Liver (tissue), 9 donors: ENCODE results near the gene OR1J1. TPM values are rescaled to one million over a fixed set of nuclear protein-coding genes. Genes with fewer than 3 reads are reported as not detected.
A peak's percentile ranks its signal among the peaks of the same experiment; 100 is the strongest.

ENCODE experiments used
- DNase-seq: peaks from one replicate; pipeline ENCODE4 v3.0.0-alpha.2; 2017; ENCODE audit warnings: low spot score
- H3K27ac ChIP-seq, 2 donors: one replicate each; pipeline ENCODE4 v1.7.0; 2013; ENCODE audit warnings: inconsistent platforms in 2 of 2, low read length in 2 of 2, control low read depth in 1 of 2, low read depth in 1 of 2, mild to moderate bottlenecking in 1 of 2
- H3K27me3 ChIP-seq, 4 donors: one replicate each; pipeline versions ENCODE4 v1.6.1 to v1.7.0; 2013; ENCODE audit warnings: low read length in 3 of 4, inconsistent platforms in 1 of 4, mild to moderate bottlenecking in 1 of 4, moderate library complexity in 1 of 4; ENCODE audit not compliant: control insufficient read depth in 4 of 4, insufficient read depth in 4 of 4
- H3K36me3 ChIP-seq, 4 donors: one replicate each; pipeline versions ENCODE4 v1.6.1 to v1.7.0; 2013; ENCODE audit warnings: low read length in 3 of 4, mild to moderate bottlenecking in 3 of 4, low read depth in 1 of 4, moderate library complexity in 1 of 4; ENCODE audit not compliant: control insufficient read depth in 4 of 4, insufficient read depth in 3 of 4
- H3K4me1 ChIP-seq, 4 donors: one replicate each; pipeline versions ENCODE4 v1.6.1 to v1.7.0; 2013; ENCODE audit warnings: low read length in 3 of 4, mild to moderate bottlenecking in 3 of 4, moderate library complexity in 1 of 4; ENCODE audit not compliant: control insufficient read depth in 4 of 4, insufficient read depth in 4 of 4
- H3K4me3 ChIP-seq, 3 donors: one replicate each; pipeline versions ENCODE4 v1.6.1 to v1.7.0; 2013; ENCODE audit warnings: low read length in 3 of 3, control low read depth in 1 of 3, low read depth in 1 of 3, mild to moderate bottlenecking in 1 of 3
- H3K9ac ChIP-seq, 2 donors: one replicate each; pipeline ENCODE4 v1.7.0; 2013; ENCODE audit warnings: low read length in 2 of 2, mild to moderate bottlenecking in 2 of 2, moderate library complexity in 2 of 2, control low read depth in 1 of 2, low read depth in 1 of 2
- H3K9me3 ChIP-seq, 4 donors: one replicate each; pipeline versions ENCODE4 v1.6.1 to v1.7.0; 2013; ENCODE audit warnings: low read length in 3 of 4; ENCODE audit not compliant: control insufficient read depth in 4 of 4
- EGR1 ChIP-seq, 2 donors: IDR thresholded peaks; 2 replicates each; pipeline ENCODE4 v1.6.1; 2016 to 2018; ENCODE audit warnings: antibody characterized with exemption in 2 of 2, low read depth in 2 of 2
- FOXA1 ChIP-seq: IDR thresholded peaks from 2 replicates; pipeline ENCODE4 v1.6.1; 2016; ENCODE audit warnings: antibody characterized with exemption
- FOXA2 ChIP-seq: IDR thresholded peaks from 2 replicates; pipeline ENCODE4 v1.6.1; 2016; ENCODE audit warnings: antibody characterized with exemption
- GABPA ChIP-seq, 2 donors: IDR thresholded peaks in 1 of 2; conservative IDR thresholded peaks in 1 of 2; 2 replicates each; pipeline ENCODE4 v1.6.1; 2016; ENCODE audit warnings: antibody characterized with exemption in 2 of 2, mild to moderate bottlenecking in 1 of 2, moderate library complexity in 1 of 2
- HNF4A ChIP-seq, 2 donors: conservative IDR thresholded peaks; 2 replicates each; pipeline ENCODE4 v1.6.1; 2016; ENCODE audit warnings: antibody characterized with exemption in 2 of 2, mild to moderate bottlenecking in 2 of 2
- HNF4G ChIP-seq: IDR thresholded peaks from 2 replicates; pipeline ENCODE4 v1.6.1; 2016; ENCODE audit warnings: antibody characterized with exemption
- RAD21 ChIP-seq, 2 donors: IDR thresholded peaks; 2 replicates each; pipeline ENCODE4 v1.6.1; 2016; ENCODE audit warnings: antibody characterized with exemption in 2 of 2, mild to moderate bottlenecking in 2 of 2
- SP1 ChIP-seq: IDR thresholded peaks from 2 replicates; pipeline ENCODE4 v1.6.1; 2018; ENCODE audit warnings: antibody characterized with exemption, mild to moderate bottlenecking
- TAF1 ChIP-seq: conservative IDR thresholded peaks from 2 replicates; pipeline ENCODE4 v1.6.1; 2016; ENCODE audit warnings: antibody characterized with exemption, mild to moderate bottlenecking
- YY1 ChIP-seq: IDR thresholded peaks from 2 replicates; pipeline ENCODE4 v1.6.1; 2016; ENCODE audit warnings: antibody characterized with exemption, mild to moderate bottlenecking
- WGBS: extraction: QIAGEN DNeasy Blood & Tissue Kit; methylation state at CpG from one replicate; pipeline ENCODE4 v1.1.7; 2013; 5-methylcytosine and 5-hydroxymethylcytosine counted together
- polyA plus RNA-seq, 2 donors: library from polyadenylated mRNA; stranded (reverse) in 1 of 2; unstranded in 1 of 2; fragments of 200-250 nt in 1 of 2; fragments of >200 nt in 1 of 2; fragmentation: Nextera tagmentation in 1 of 2; extraction: Ambion mirVana in 1 of 2; gene quantifications; one replicate each; pipeline versions ENCODE4 v1.2.1 to v1.2.3, GENCODE V29; 2013 to 2015
- total RNA-seq, 2 donors: library from RNA; depleted of rRNA; stranded (reverse); fragments of >200 nt; gene quantifications; one replicate each; pipeline ENCODE4 v1.2.3, GENCODE V29; 2014
- TF ChIP-seq, protein P1 (sequence below): IDR thresholded peaks from 2 replicates; pipeline ENCODE4 v1.6.1; 2016; ENCODE audit warnings: antibody characterized with exemption
- TF ChIP-seq, protein P2 (sequence below): IDR thresholded peaks from 2 replicates; pipeline ENCODE4 v1.6.1; 2016; ENCODE audit warnings: antibody characterized with exemption
- TF ChIP-seq, protein P3 (sequence below): fragments of 150-350 bp; IDR thresholded peaks from 2 replicates; pipeline ENCODE4 v1.5.1; 2017; ENCODE audit warnings: improper control_type of control experiment, low read depth, low read length; ENCODE audit not compliant: missing input control
- donor health status: healthy.
- donor health status: healthy.
- donor health status: healthy.
- donor health status: healthy.
- donor health status: healthy.

OR1J1 gene
- total and polyA plus RNA-seq, 4 donors, result not detected

DNA sequence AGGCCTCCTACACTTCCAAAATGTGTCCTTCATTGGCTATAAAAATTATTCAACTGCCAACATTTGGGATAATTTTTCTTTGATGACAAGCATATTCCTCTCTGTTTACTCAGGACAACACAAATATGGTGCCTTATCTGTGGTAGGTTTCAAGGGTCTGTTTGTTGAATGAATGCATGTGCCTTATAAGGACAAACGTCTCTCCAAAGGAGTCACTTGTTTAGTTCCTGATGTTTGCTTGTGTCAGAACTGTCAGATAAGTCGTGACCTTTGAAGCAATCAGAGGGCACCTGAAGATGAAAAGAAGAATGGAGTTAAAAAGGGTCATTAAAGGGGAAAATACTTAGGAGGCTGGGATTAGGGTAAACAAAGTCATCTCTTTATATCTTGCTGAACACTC, 29.2 kb upstream of the OR1J1 start:
- Histone ChIP-seq H3K9ac (no peak overlapping the region), H3K27ac (no peak overlapping the region), H3K36me3 (no peaks in the 10 kb centered on the region), H3K4me3 (no peak overlapping the region), H3K9me3 (no peaks in the 10 kb centered on the region), H3K4me1 (no peaks in the 10 kb centered on the region), H3K27me3 (no peaks in the 10 kb centered on the region)
- TF ChIP-seq RAD21 (IDR thresholded peaks at IDR 0.05) (no peak), HNF4G (no peak), FOXA2 (no peak), TAF1 (no peak), SP1 (no peak), HNF4A (conservative IDR thresholded peaks at IDR 0.05) (no peak), GABPA (IDR thresholded peaks at IDR 0.05 in 1 of 2, conservative IDR thresholded peaks at IDR 0.05 in 1 of 2) (no peak), EGR1 (IDR thresholded peaks at IDR 0.05; ENCODE audit: low read depth in 2 of 2) (no peak), YY1 (no peak), FOXA1 (no peak)
- TF ChIP-seq, protein P1, sequence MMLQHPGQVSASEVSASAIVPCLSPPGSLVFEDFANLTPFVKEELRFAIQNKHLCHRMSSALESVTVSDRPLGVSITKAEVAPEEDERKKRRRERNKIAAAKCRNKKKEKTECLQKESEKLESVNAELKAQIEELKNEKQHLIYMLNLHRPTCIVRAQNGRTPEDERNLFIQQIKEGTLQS, result no peak
- TF ChIP-seq, protein P2, sequence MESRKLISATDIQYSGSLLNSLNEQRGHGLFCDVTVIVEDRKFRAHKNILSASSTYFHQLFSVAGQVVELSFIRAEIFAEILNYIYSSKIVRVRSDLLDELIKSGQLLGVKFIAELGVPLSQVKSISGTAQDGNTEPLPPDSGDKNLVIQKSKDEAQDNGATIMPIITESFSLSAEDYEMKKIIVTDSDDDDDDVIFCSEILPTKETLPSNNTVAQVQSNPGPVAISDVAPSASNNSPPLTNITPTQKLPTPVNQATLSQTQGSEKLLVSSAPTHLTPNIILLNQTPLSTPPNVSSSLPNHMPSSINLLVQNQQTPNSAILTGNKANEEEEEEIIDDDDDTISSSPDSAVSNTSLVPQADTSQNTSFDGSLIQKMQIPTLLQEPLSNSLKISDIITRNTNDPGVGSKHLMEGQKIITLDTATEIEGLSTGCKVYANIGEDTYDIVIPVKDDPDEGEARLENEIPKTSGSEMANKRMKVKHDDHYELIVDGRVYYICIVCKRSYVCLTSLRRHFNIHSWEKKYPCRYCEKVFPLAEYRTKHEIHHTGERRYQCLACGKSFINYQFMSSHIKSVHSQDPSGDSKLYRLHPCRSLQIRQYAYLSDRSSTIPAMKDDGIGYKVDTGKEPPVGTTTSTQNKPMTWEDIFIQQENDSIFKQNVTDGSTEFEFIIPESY, result no peak
- no peak for DNase-seq
- 26% methylated on average over 2 of the region's 2 CpGs for WGBS

DNA sequence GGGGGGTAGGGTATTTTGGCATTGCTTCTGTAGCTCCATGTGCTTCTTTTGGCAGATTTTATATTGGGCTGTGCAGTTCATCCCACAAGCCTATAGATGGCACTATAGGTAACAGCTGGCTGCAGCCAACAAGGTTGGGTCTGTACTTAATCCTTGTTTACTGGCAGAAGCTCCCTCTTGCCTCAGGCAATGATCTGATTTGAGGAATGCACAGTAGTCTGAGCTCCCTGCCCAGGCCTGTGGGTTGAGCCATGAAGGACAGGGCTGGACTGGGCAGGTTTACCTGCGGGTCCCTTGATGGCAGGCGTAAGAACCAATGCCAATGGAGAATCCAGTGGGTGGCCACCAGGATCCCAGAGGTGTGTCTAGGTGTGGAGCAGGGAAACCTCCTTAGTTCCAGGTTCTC, 21.2 kb upstream of the OR1J1 start:
- Histone ChIP-seq H3K27ac (no peak overlapping the region), H3K27me3 (peaks cover 0 to 11% (median 0%) of the 10 kb centered on the region in 4 donors), H3K4me3 (no peak overlapping the region), H3K9me3 (peaks cover 0 to 3% (median 0%) of the 10 kb centered on the region in 4 donors), H3K4me1 (no peaks in the 10 kb centered on the region), H3K36me3 (no peaks in the 10 kb centered on the region), H3K9ac (no peak overlapping the region)
- no peak for DNase-seq
- WGBS, result 86% methylated on average over 2 of the region's 2 CpGs
- no peak for TF ChIP-seq FOXA1
- TF ChIP-seq RAD21 (IDR thresholded peaks at IDR 0.05), result peak; percentile 60 to 73
- TF ChIP-seq, protein P3, sequence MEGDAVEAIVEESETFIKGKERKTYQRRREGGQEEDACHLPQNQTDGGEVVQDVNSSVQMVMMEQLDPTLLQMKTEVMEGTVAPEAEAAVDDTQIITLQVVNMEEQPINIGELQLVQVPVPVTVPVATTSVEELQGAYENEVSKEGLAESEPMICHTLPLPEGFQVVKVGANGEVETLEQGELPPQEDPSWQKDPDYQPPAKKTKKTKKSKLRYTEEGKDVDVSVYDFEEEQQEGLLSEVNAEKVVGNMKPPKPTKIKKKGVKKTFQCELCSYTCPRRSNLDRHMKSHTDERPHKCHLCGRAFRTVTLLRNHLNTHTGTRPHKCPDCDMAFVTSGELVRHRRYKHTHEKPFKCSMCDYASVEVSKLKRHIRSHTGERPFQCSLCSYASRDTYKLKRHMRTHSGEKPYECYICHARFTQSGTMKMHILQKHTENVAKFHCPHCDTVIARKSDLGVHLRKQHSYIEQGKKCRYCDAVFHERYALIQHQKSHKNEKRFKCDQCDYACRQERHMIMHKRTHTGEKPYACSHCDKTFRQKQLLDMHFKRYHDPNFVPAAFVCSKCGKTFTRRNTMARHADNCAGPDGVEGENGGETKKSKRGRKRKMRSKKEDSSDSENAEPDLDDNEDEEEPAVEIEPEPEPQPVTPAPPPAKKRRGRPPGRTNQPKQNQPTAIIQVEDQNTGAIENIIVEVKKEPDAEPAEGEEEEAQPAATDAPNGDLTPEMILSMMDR, result peak; percentile 70

DNA sequence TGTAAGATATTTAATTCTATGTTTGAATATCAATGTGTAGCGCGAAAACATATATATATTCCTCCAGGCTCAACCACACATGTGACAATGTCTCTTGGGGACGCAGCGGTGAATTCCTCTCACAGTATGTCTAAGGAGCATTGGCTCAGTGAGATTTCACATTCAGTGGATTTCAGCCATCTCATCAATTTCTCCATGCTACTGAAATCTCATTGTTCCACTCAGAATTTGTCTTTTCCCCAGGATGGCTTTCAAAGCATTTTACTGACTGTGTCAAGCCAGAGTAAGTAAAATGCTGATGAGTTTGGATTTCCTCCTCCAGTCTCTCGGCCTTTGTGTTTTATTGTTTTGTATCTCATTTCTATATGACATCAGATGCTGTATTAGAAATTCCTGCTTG, 1.3 kb upstream of the OR1J1 start:
- H3K27me3 ChIP-seq, result no peaks in the 10 kb centered on the region
- no peaks in the 10 kb centered on the region for H3K4me1 ChIP-seq
- WGBS, result 90% methylated on average over 5 of the region's 5 CpGs
- H3K9ac ChIP-seq, result no peak overlapping the region
- no peaks in the 10 kb centered on the region for H3K9me3 ChIP-seq
- H3K27ac ChIP-seq, result no peak overlapping the region
- DNase-seq, result no peak
- no peak for TF ChIP-seq FOXA1
- H3K4me3 ChIP-seq, result no peak overlapping the region
- H3K36me3 ChIP-seq, result no peaks in the 10 kb centered on the region
